H1 (cell line): ENCODE measurements around the gene COL26A1. TPM values are rescaled to one million over a fixed set of nuclear protein-coding genes. Genes with fewer than 3 reads are reported as not detected.

ENCODE experiments used
- CTCF ChIA-PET: fragments of 300-600 bp; sonication (Branson Sonifier 250); formaldehyde crosslinking; loops from one replicate; lab custom pipeline; 2021; ENCODE audit not compliant: partially characterized antibody; lab: Charles Lee
- POLR2A ChIA-PET: fragments of 300-600 bp; sonication (Branson Sonifier 250); formaldehyde crosslinking; loops from one replicate; lab custom pipeline; 2021; ENCODE audit warnings: inconsistent platforms; ENCODE audit not compliant: partially characterized antibody; lab: Charles Lee
- DNase-seq, 2 experiments: peaks; one replicate each; pipeline versions ENCODE4 v3.0.0 to v3.0.0-alpha.2; 2010 to 2022; ENCODE audit warnings: low spot score in 2 of 2, low read depth in 1 of 2, mixed read lengths in 1 of 2
- FAIRE-seq: peaks from 2 replicates; lab custom pipeline; 2011; peaks lifted over from hg19 to GRCh38; lab: Jason Lieb, UNC
- H2AFZ ChIP-seq: 2 replicates; pipeline ENCODE4 v1.8.1; 2012; ENCODE audit warnings: low read length, inconsistent platforms
- H2AK5ac ChIP-seq: 2 replicates; pipeline ENCODE4 v1.6.1; 2013; ENCODE audit warnings: low read depth, low read length
- H2BK120ac ChIP-seq: replicated peaks from 2 replicates; pipeline ENCODE3; 2013; ENCODE audit warnings: low read depth, low read length, inconsistent platforms
- H2BK12ac ChIP-seq: 2 replicates; pipeline ENCODE4 v1.6.1; 2013; ENCODE audit warnings: low read depth, low read length
- H2BK15ac ChIP-seq: 2 replicates; pipeline ENCODE4 v1.6.1; 2013; ENCODE audit warnings: low read length
- H2BK20ac ChIP-seq: 2 replicates; pipeline ENCODE4 v1.6.1; 2013; ENCODE audit warnings: low read length
- H2BK5ac ChIP-seq: 2 replicates; pipeline ENCODE4 v1.6.1; 2013; ENCODE audit warnings: low read depth, low read length
- H3K14ac ChIP-seq: 2 replicates; pipeline ENCODE4 v1.6.1; 2013; ENCODE audit warnings: inconsistent platforms; ENCODE audit not compliant: insufficient read length
- H3K18ac ChIP-seq: 2 replicates; pipeline ENCODE4 v1.6.1; 2013; ENCODE audit warnings: low read length; ENCODE audit errors: extremely low read depth
- H3K23ac ChIP-seq: 2 replicates; pipeline ENCODE4 v1.6.1; 2013; ENCODE audit warnings: inconsistent platforms; ENCODE audit not compliant: insufficient read length
- H3K23me2 ChIP-seq: 2 replicates; pipeline ENCODE4 v1.6.1; 2013; ENCODE audit warnings: low read depth, low read length
- H3K27ac ChIP-seq: 2 replicates; pipeline ENCODE4 v1.6.1; 2011; ENCODE audit warnings: low read depth, low read length, inconsistent platforms
- H3K27me3 ChIP-seq, 4 experiments: replicated peaks in 1 of 4; 1 replicate in 1 of 4; 2 replicates in 3 of 4; pipeline versions ENCODE4 v1.6.1 to v1.8.1; 2011 to 2013; ENCODE audit warnings: low read length in 3 of 4, mild to moderate bottlenecking in 3 of 4, inconsistent platforms in 2 of 4, mixed read lengths in 2 of 4, moderate library complexity in 1 of 4; ENCODE audit not compliant: control insufficient read depth in 3 of 4, insufficient read depth in 3 of 4; ENCODE audit errors: extremely low read depth in 1 of 4
- H3K36me3 ChIP-seq, 4 experiments: 2 replicates each; pipeline versions ENCODE4 v1.6.1 to v1.8.1; 2011 to 2013; ENCODE audit warnings: mild to moderate bottlenecking in 4 of 4, low read length in 3 of 4, moderate library complexity in 2 of 4, control low read depth in 1 of 4, inconsistent platforms in 1 of 4; ENCODE audit not compliant: insufficient read depth in 4 of 4, control insufficient read depth in 2 of 4
- H3K4ac ChIP-seq: replicated peaks from 2 replicates; pipeline ENCODE3; 2013; ENCODE audit warnings: low read length, low read depth, mixed read lengths, inconsistent platforms; ENCODE audit not compliant: insufficient read length
- H3K4me1 ChIP-seq, 4 experiments: replicated peaks in 1 of 4; 1 replicate in 1 of 4; 2 replicates in 3 of 4; pipeline versions ENCODE4 v1.6.1 to v1.8.1; 2011 to 2013; ENCODE audit warnings: low read length in 3 of 4, inconsistent platforms in 2 of 4, mixed read lengths in 1 of 4; ENCODE audit not compliant: insufficient read depth in 4 of 4, control insufficient read depth in 3 of 4
- H3K4me2 ChIP-seq, 2 experiments: 2 replicates each; pipeline versions ENCODE4 v1.6.1 to v1.8.1; 2011 to 2013; ENCODE audit warnings: low read depth in 2 of 2, low read length in 2 of 2, control low read depth in 1 of 2, inconsistent platforms in 1 of 2, mild to moderate bottlenecking in 1 of 2; ENCODE audit not compliant: insufficient read depth in 1 of 2
- H3K4me3 ChIP-seq, 4 experiments: fragments of 200-600, 300-600 bp in 1 of 4; sonication (generic), shearing (Covaris generic), sonication (Bioruptor Twin) in 1 of 4; 2 replicates each; pipeline versions ENCODE4 v1.5.1 to v1.8.1; 2011 to 2016; ENCODE audit warnings: low read length in 4 of 4, low read depth in 3 of 4, control low read depth in 2 of 4, inconsistent platforms in 2 of 4, mild to moderate bottlenecking in 2 of 4, mixed read lengths in 1 of 4, moderate library complexity in 1 of 4; ENCODE audit not compliant: insufficient read depth in 2 of 4; ENCODE audit errors: extremely low read depth in 1 of 4
- H3K56ac ChIP-seq: replicated peaks from 2 replicates; pipeline ENCODE3; 2013; ENCODE audit warnings: low read depth, mild to moderate bottlenecking, mixed read lengths, low read length, inconsistent platforms; ENCODE audit not compliant: insufficient read length
- H3K79me1 ChIP-seq: 2 replicates; pipeline ENCODE4 v1.6.1; 2013; ENCODE audit warnings: low read depth, low read length, control low read depth
- H3K79me2 ChIP-seq, 2 experiments: 2 replicates each; pipeline versions ENCODE4 v1.6.1 to v1.8.1; 2012 to 2013; ENCODE audit warnings: low read length in 2 of 2, mild to moderate bottlenecking in 2 of 2, inconsistent platforms in 1 of 2; ENCODE audit not compliant: insufficient read depth in 2 of 2, control insufficient read depth in 1 of 2
- H3K9ac ChIP-seq, 4 experiments: replicated peaks in 1 of 4; 1 replicate in 1 of 4; 2 replicates in 3 of 4; pipeline versions ENCODE4 v1.6.1 to v1.8.1; 2011 to 2013; ENCODE audit warnings: low read depth in 3 of 4, low read length in 3 of 4, control low read depth in 2 of 4, mild to moderate bottlenecking in 2 of 4, moderate library complexity in 2 of 4, inconsistent platforms in 1 of 4; ENCODE audit errors: extremely low read depth in 1 of 4
- H3K9me3 ChIP-seq, 2 experiments: 2 replicates each; pipeline versions ENCODE4 v1.6.1 to v1.8.1; 2012 to 2013; ENCODE audit warnings: mild to moderate bottlenecking in 2 of 2, moderate library complexity in 2 of 2, control low read depth in 1 of 2, inconsistent platforms in 1 of 2, low read depth in 1 of 2, low read length in 1 of 2, mixed read lengths in 1 of 2; ENCODE audit not compliant: insufficient read depth in 2 of 2
- H4K20me1 ChIP-seq, 2 experiments: replicated peaks in 1 of 2; 2 replicates each; pipeline versions ENCODE3 to v1.8.1; 2011 to 2013; ENCODE audit warnings: inconsistent platforms in 2 of 2, low read length in 2 of 2, mild to moderate bottlenecking in 1 of 2; ENCODE audit not compliant: insufficient read depth in 2 of 2, control insufficient read depth in 1 of 2
- H4K5ac ChIP-seq: 2 replicates; pipeline ENCODE4 v1.6.1; 2013; ENCODE audit warnings: low read length, low read depth, mixed read lengths, inconsistent platforms; ENCODE audit not compliant: insufficient read length
- H4K8ac ChIP-seq: 2 replicates; pipeline ENCODE4 v1.8.0; 2013; ENCODE audit warnings: mild to moderate bottlenecking, moderate library complexity, low read length, inconsistent platforms; ENCODE audit not compliant: insufficient read depth; ENCODE audit errors: extremely low read depth
- H4K91ac ChIP-seq: replicated peaks from 2 replicates; pipeline ENCODE3; 2013; ENCODE audit warnings: low read length, mixed read lengths, inconsistent platforms; ENCODE audit not compliant: insufficient read length
- BRCA1 ChIP-seq: IDR thresholded peaks from 2 replicates; pipeline ENCODE4 v1.6.1; 2012; ENCODE audit warnings: low read depth, low read length, improper control_type of control experiment
- CHD1 ChIP-seq: IDR thresholded peaks from 2 replicates; pipeline ENCODE4 v1.6.1; 2012; ENCODE audit warnings: low read depth, low read length, improper control_type of control experiment
- CTBP2 ChIP-seq: IDR thresholded peaks from 2 replicates; pipeline ENCODE4 v1.7.0; 2011; ENCODE audit warnings: borderline replicate concordance, mild to moderate bottlenecking, moderate library complexity, mixed read lengths, low read length; ENCODE audit not compliant: insufficient read depth, insufficient read length
- FOSL1 ChIP-seq: IDR thresholded peaks from 2 replicates; pipeline ENCODE4 v1.6.1; 2011; ENCODE audit warnings: mild to moderate bottlenecking, low read depth, low read length, moderate library complexity; ENCODE audit not compliant: insufficient read depth
- NANOG ChIP-seq: IDR thresholded peaks from 2 replicates; pipeline ENCODE4 v1.6.1; 2011; ENCODE audit warnings: low read length, low read depth, mild to moderate bottlenecking, inconsistent platforms; ENCODE audit not compliant: insufficient read depth, poor library complexity, severe bottlenecking
- POLR2AphosphoS5 ChIP-seq: IDR thresholded peaks from 2 replicates; pipeline ENCODE4 v1.6.1; 2011; ENCODE audit warnings: low read depth, low read length
- RBBP5 ChIP-seq: IDR thresholded peaks from 2 replicates; pipeline ENCODE4 v1.7.1; 2012; ENCODE audit warnings: low read depth, mild to moderate bottlenecking, inconsistent platforms, low read length, moderate library complexity, borderline replicate concordance
- SIN3A ChIP-seq, 2 experiments: IDR thresholded peaks in 1 of 2; conservative IDR thresholded peaks in 1 of 2; 2 replicates each; pipeline ENCODE4 v1.6.1; 2011 to 2012; ENCODE audit warnings: low read length in 2 of 2, improper control_type of control experiment in 1 of 2, low read depth in 1 of 2, mild to moderate bottlenecking in 1 of 2
- SIRT6 ChIP-seq: IDR thresholded peaks from one replicate; pipeline ENCODE4 v1.7.1; 2012; ENCODE audit warnings: low read length, inconsistent platforms
- TAF7 ChIP-seq: optimal IDR thresholded peaks from 2 replicates; pipeline ENCODE3; 2011; ENCODE audit warnings: low read depth, mild to moderate bottlenecking, inconsistent platforms, low read length, moderate library complexity, borderline replicate concordance
- WGBS, 2 experiments: shearing (Covaris generic) in 1 of 2; methylation state at CpG; one replicate each; pipeline versions ENCODE4 v1.1.6 to v1.1.7; 2013 to 2015; ENCODE audit warnings: low lambda C conversion rate in 2 of 2, mixed read lengths in 2 of 2, inconsistent platforms in 1 of 2, low coverage in 1 of 2, missing lambda C conversion rate in 1 of 2; ENCODE audit not compliant: insufficient replicate concordance in 2 of 2, insufficient coverage in 1 of 2, insufficient read length in 1 of 2; ENCODE audit errors: extremely low coverage in 1 of 2, missing lambda C conversion rate in 1 of 2; 5-methylcytosine and 5-hydroxymethylcytosine counted together
- polyA plus RNA-seq, 7 experiments: library from polyadenylated mRNA; depleted of rRNA in 3 of 7; stranded (reverse) in 5 of 7; unstranded in 2 of 7; fragments of >200 nt in 5 of 7; fragments of 200-250 nt in 2 of 7; gene quantifications; 1 replicate in 5 of 7; 2 replicates in 1 of 7; 4 replicates in 1 of 7; pipeline versions ENCODE4 v1.2.1 to v1.2.3, GENCODE V29; 2011 to 2013; ENCODE audit warnings: missing spikeins in 2 of 7, mixed read lengths in 2 of 7
- total RNA-seq: library from RNA; stranded (reverse); fragmentation: NEBNext Ultra II Directional; extraction: Animal tissue kit (Norgen Biotek cat#: 25700); gene quantifications from 2 replicates; pipeline ENCODE4 v1.2.1, GENCODE V29; 2021
- TF ChIP-seq, protein P1 (sequence below): IDR thresholded peaks from 2 replicates; pipeline ENCODE4 v1.6.1; 2011; ENCODE audit warnings: low read depth, mild to moderate bottlenecking, low read length; ENCODE audit not compliant: insufficient read depth
- TF ChIP-seq, protein P2 (sequence below): IDR thresholded peaks from 2 replicates; pipeline ENCODE4 v1.6.1; 2012; ENCODE audit warnings: inconsistent platforms

COL26A1 gene
- total and polyA plus RNA-seq, 2 of the 8 experiments (the other 6 are each of a cell fraction or from before 2014, with no cell fraction given), result 51.1 to 68.8 TPM

- Histone ChIP-seq H3K4me2 (no peak overlapping the region), H4K20me1 (peaks cover 0 to 4% of the 10 kb centered on the region in 2 experiments), H3K79me2 (no peaks in the 10 kb centered on the region), H3K4ac (no peak overlapping the region), H4K5ac (no peak overlapping the region), H2BK12ac (no peak overlapping the region), H3K9ac (no peak overlapping the region), H4K91ac (no peak overlapping the region), H2AK5ac (no peak overlapping the region), H3K23me2 (no peaks in the 10 kb centered on the region; the same call in 1 of the 2 replicates), H2BK15ac (no peak overlapping the region), H3K23ac (no peak overlapping the region), H3K9me3 (no peaks in the 10 kb centered on the region), H3K56ac (no peak overlapping the region), H3K18ac (no peak overlapping the region), H3K14ac (no peak overlapping the region), H3K79me1 (no peaks in the 10 kb centered on the region), H4K8ac (no peak overlapping the region), H3K4me3 (no peak overlapping the region), H2BK120ac (no peak overlapping the region), H3K27ac (no peak overlapping the region), H2BK20ac (no peak overlapping the region), H3K27me3 (no peaks in the 10 kb centered on the region), H3K4me1 (peaks cover 0 to 5% (median 1%) of the 10 kb centered on the region in 4 experiments; a peak in 1 of 7 replicates), H2AFZ (no peak overlapping the region), H3K36me3 (peaks cover 0 to 23% (median 1%) of the 10 kb centered on the region in 4 experiments; a peak in 5 of 8 replicates), H2BK5ac (no peak overlapping the region)
- 76% methylated on average over 5 of the region's 5 CpGs; no CpG with 5 or more reads in 1 of the 2 experiments for WGBS, 2 experiments
- no peak for DNase-seq
- no peak for FAIRE-seq
- POLR2A ChIA-PET, result interaction anchor here (0.6 to 1.4 kb wide), 3 partner anchors 14 to 334 kb away, joined by 3 to 6 read pairs (median 3); partner anchors contain the start of gene COL26A1
- CTCF ChIA-PET, result interaction anchor here (0.8 to 4.9 kb wide), 5 partner anchors 21 to 123 kb away, joined by 3 to 28 read pairs (median 4); partner anchors contain the start of gene COL26A1
- TF ChIP-seq CHD1 (no peak), BRCA1 (no peak), SIN3A (conservative IDR thresholded peaks at IDR 0.05 in 1 of 2, IDR thresholded peaks at IDR 0.05 in 1 of 2; ENCODE audit: low read depth in 1 of 2, low read length in 2 of 2) (no peak), FOSL1 (no peak), RBBP5 (no peak), CTBP2 (no peak), POLR2AphosphoS5 (no peak), TAF7 (no peak), NANOG (no peak), SIRT6 (no peak)
- TF ChIP-seq, protein P1, sequence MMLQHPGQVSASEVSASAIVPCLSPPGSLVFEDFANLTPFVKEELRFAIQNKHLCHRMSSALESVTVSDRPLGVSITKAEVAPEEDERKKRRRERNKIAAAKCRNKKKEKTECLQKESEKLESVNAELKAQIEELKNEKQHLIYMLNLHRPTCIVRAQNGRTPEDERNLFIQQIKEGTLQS, result no peak
- TF ChIP-seq, protein P2, sequence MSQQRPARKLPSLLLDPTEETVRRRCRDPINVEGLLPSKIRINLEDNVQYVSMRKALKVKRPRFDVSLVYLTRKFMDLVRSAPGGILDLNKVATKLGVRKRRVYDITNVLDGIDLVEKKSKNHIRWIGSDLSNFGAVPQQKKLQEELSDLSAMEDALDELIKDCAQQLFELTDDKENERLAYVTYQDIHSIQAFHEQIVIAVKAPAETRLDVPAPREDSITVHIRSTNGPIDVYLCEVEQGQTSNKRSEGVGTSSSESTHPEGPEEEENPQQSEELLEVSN, result no peak
Observed at GRCh38 chr7:101319401-101319800, 43.3 kb upstream of the COL26A1 start.
